Putamen (tissue), 1 donor: ENCODE results near the gene MGLL.

Experiments used
- DNase-seq: peaks from one replicate; pipeline ENCODE4 v3.0.0-alpha.2; 2016; ENCODE audit warnings: low spot score

The MGLL gene

GRCh38 chr3:127772827-127773751 is 49.2 kb downstream of the MGLL start:
- no peak for DNase-seq

- no peak for DNase-seq
These were observed 50.0 kb downstream of the MGLL start for GRCh38 chr3:127772273-127772672.

GRCh38 chr3:127771746-127772145 is 50.6 kb downstream of the MGLL start:
- no peak for DNase-seq

GRCh38 chr3:127770671-127771355 is 51.5 kb downstream of the MGLL start:
- DNase-seq, result no peak

- no peak for DNase-seq
These were observed 52.8 kb downstream of the MGLL start for GRCh38 chr3:127769284-127770081.

- DNase-seq, result no peak
These were observed 53.8 kb downstream of the MGLL start for GRCh38 chr3:127768346-127769008.

- no peak for DNase-seq
These were observed 55.2 kb downstream of the MGLL start for GRCh38 chr3:127767126-127767525.

- no peak for DNase-seq
These were observed 56.6 kb downstream of the MGLL start for GRCh38 chr3:127765735-127766134.

- no peak for DNase-seq
These were observed 57.4 kb downstream of the MGLL start for GRCh38 chr3:127764841-127765362.

GRCh38 chr3:127764301-127764700 is 58.0 kb downstream of the MGLL start:
- DNase-seq, result no peak

- no peak for DNase-seq
These were observed 58.5 kb downstream of the MGLL start for GRCh38 chr3:127763816-127764215.

- no peak for DNase-seq
These were observed 59.0 kb downstream of the MGLL start for GRCh38 chr3:127763337-127763736.

GRCh38 chr3:127762787-127763105 is 59.6 kb downstream of the MGLL start:
- DNase-seq, result no peak

- no peak for DNase-seq
These were observed 60.1 kb downstream of the MGLL start for GRCh38 chr3:127762077-127762786.

- no peak for DNase-seq
These were observed 60.9 kb downstream of the MGLL start for GRCh38 chr3:127761441-127761801.

GRCh38 chr3:127760791-127761440 is 61.4 kb downstream of the MGLL start:
- no peak for DNase-seq

- DNase-seq, result no peak
These were observed 62.0 kb downstream of the MGLL start for GRCh38 chr3:127760361-127760760.

GRCh38 chr3:127759826-127760225 is 62.5 kb downstream of the MGLL start:
- no peak for DNase-seq

- DNase-seq, result no peak
These were observed 64.3 kb downstream of the MGLL start for GRCh38 chr3:127758013-127758412.

- DNase-seq, result no peak
These were observed 67.0 kb downstream of the MGLL start for GRCh38 chr3:127755305-127755681.
